HG02943 (cell line): ENCODE measurements around the gene RAB6A.
"Not testable (repeated sequence)": the region's sequence is repeated elsewhere in the genome, so short reads cannot be mapped to it uniquely, and the experiment has no call there.

ENCODE experiments used
- ATAC-seq: cut with Tn5 transposase; IDR thresholded peaks from one replicate; pipeline ENCODE4 v1.9.1; 2021; ENCODE audit warnings: mild to moderate bottlenecking, low read depth, moderate library complexity; ENCODE audit not compliant: unreplicated experiment

The RAB6A gene

GRCh38 chr11:73766763-73767162 lies 5.9 kb upstream of the RAB6A start:
- ATAC-seq: no peak

DNA sequence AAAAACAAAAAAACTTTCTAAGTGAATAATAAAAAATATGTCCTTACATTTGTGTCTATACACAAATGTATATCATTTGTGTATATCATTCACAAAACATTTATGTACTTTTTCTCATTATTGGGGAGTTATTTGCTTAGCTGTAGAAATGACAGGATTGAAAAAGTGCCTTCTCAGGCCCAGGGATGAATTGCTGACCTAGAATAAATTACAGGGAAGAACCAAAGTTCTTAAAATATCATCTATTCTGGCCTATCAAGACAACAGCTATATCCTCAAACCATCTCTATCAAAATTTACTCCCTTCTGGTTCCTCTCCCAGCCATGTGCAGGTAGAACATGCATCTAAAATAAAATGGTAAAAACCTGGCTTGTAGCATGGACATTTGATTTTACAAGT lies 1.9 kb upstream of the RAB6A start:
- ATAC-seq: no peak

DNA sequence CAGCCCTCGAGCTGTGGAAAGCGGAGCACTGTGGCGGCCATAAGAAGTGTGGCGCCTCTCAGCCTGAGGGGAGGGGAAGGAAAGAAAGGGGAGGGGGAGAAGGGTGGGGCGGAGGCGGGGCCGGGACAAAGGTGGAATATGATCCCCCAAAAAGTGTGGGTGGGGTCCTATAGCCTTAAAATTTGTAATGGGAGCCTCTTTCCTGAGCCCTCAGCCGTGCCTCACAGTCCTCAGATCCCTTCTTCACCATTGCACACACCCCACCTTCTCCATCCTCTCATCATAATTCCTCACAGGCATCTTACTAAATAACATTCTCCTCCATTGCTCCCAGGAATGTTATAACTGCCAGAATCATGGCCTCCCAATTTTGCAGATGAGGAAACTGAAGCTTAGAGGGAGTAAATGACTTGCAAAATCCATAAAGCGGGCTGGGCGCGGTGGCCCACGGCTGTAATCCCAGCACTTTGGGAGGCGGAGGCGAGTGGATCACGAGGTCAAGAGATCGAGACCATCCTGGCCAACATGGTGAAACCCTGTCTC lies 600 bp upstream of the RAB6A start:
- peak; percentile 3 for ATAC-seq

- ATAC-seq: no peak
Measured at GRCh38 chr11:73760135-73760678, 667 bp downstream of the RAB6A start.

DNA sequence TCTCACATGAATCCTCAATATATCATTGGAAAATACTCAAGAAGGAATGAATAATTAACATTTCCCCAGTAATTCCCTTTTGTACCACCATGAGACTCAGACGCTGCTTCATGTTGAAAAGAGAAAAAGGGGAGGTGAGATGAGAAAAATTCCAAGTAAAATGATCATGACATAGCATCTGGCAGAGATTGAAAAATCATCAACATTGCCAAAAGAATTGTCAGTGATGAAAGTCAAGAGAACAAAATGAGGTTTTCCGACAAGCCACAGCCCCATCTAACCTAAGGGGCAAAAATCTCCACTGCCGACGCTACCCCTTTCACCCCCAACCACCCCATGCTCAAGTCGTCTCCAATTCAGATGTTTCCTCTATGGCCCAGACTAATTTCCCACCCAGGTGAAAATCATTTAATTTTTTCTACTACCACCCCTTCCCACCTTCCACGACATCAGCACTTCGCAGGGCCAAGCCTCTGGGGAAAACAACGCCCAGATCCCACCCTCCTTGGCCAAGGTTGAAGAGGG lies 1.2 kb downstream of the RAB6A start:
- ATAC-seq: no peak

GRCh38 chr11:73758451-73758850 lies 2.4 kb downstream of the RAB6A start:
- ATAC-seq: no peak

GRCh38 chr11:73757598-73757997 lies 3.3 kb downstream of the RAB6A start:
- no peak for ATAC-seq

- no peak for ATAC-seq
Measured at GRCh38 chr11:73755670-73756069, 5.2 kb downstream of the RAB6A start.

GRCh38 chr11:73753938-73754337 lies 6.9 kb downstream of the RAB6A start:
- ATAC-seq: no peak

DNA sequence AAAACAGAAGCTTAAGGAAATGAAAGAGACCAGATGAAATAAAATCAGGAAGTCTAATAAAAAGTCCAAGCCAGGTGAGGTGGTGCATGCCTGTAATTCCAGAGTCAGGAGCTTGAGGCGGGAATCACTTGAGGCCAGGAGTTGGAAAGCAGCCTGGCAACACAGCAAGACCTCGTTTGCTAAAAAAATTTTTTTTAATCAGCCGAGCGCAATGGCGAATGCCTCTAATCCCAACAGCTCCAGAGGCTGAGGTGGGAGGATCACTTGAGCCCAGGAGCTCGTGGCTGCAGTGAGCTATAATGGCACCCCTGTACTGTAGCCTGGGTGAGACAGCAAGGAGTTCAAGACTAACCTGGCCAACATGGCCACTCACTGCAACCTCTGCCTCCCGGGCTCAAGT lies 8.0 kb downstream of the RAB6A start:
- ATAC-seq: no peak

DNA sequence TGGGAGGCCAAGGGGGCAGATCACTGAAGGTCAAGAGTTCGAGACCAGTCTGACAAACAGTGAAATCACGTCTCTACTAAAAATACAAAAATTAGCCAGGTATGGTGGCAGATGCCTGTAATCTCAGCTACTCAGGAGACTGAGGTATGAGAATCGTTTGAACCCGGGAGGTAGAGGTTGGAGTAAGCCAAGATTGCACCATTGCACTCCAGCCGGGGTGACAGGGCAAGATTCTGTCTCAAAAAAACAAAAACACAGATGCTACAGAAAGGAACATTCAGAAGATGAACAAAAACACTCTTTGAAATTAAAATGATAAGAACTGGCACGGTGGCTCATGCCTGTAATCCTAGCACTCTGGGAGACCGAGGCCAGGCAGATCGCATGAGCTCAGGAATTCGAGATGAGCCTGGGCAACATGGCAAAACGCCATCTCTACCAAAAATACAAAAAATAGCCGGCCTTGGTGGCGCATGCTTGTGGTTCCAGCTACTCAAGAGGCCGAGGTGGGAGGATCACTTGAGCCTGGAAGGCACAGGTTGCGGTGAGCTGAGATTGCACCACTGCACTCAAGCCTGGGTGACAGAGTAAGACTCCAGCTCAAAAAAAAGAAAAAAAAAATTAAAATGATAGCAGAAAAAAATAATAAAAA lies 8.5 kb downstream of the RAB6A start:
- ATAC-seq: no peak

GRCh38 chr11:73750862-73751261 lies 10.0 kb downstream of the RAB6A start:
- not testable (repeated sequence) for ATAC-seq

DNA sequence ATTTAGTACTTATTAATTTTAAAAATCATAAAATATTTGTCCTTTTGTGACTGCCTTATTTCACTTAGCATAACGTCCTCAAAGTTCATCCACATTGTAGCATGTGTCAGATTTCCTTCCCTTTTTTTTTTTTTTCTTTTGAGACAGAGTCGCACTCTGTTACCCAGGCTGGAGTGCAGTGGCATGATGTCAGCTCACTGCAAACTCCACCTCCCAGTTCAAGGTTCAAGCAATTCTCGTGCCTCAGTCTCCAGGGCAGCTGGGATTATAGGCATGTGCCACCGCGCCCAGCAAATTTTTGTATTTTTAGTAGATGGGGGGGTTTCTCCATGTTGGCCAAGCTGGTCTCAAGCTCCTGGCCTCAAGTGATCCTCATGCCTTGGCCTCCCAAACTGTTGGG lies 10.6 kb downstream of the RAB6A start:
- no peak for ATAC-seq

- ATAC-seq: no peak
Measured at GRCh38 chr11:73749118-73749517, 11.8 kb downstream of the RAB6A start.

DNA sequence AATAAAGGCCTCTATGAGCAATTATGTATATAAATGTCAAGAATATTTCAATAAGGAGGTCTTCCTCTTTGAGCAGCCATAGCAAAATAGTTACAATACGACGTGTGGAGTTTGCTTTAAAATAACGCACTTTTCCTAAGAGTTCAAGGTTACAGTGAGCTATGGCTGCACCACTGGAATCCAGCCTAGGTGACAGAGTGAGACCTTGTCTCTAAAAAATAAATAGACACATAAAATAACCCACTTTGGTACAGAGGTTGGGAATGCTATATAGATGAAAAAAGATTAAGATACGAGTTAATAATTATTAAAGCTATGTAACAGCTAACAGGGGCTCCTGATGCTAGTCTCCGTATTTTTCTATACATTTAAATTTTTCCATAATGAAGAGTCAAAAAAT lies 12.6 kb downstream of the RAB6A start:
- no peak for ATAC-seq

- no peak for ATAC-seq
Measured at GRCh38 chr11:73747762-73748161, 13.1 kb downstream of the RAB6A start.

- no peak for ATAC-seq
Measured at GRCh38 chr11:73746701-73747100, 14.2 kb downstream of the RAB6A start.

- no peak for ATAC-seq
Measured at GRCh38 chr11:73743045-73743444, 17.8 kb downstream of the RAB6A start.

DNA sequence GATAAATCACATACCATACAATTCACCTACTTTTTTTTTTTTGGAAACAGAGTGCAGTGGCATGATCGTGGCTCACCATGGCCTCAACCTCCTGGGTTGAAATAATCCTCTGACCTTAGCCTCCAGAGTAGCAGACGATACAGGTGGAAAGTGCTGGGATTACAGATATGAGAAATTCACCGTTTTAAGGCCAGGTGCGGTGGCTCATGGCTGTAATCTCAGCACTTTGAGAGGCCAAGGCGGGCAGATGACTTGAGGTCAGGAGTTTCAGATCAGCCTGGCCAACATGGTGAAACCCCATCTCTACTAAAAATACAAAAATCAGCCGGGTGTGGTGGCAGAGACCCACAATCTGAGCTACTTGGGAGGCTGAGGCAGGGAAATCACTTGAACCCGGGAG lies 24.9 kb downstream of the RAB6A start:
- ATAC-seq: not testable (repeated sequence)

- no peak for ATAC-seq
Measured at GRCh38 chr11:73734993-73735392, 25.9 kb downstream of the RAB6A start.

DNA sequence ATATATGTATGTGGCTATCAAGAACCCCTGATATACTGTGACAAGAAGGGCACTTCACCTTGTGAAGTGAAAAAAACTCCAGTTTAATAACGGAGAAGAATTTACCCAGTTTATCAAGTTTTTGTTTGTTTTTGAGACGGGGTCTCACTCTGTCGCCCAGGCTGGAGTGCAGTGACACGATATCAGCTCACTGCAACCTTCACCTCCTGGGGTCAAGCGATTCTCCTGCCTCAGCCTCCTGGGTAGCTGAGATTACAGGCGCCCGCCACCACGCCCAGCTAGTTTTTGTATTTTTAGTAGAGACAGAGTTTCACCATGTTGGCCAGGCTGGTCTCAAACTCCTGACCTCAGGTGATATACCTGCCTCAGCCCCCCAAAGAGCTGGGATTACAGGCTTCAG lies 26.9 kb downstream of the RAB6A start:
- ATAC-seq: not testable (repeated sequence)

DNA sequence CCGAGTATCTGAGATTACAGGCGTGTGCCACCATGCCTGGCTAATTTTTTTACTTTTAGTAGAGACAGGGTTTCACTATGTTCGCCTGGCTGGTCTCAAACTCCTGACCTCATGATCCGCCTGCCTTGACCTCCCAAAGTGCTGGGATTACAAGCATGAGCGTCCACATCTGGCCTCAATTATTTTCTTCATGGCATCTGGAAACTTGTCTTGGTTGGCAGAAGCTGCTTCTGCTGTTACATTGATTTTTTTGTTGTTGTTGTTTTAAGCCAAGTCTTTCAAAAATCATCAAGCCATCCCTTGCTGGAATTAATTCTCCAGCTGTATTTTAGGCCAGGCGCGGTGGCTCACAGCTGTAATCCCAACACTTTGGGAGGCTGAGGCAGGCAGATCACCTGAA lies 27.9 kb downstream of the RAB6A start:
- not testable (repeated sequence) for ATAC-seq
